ENCODE measurements around the gene LRCOL1.
A peak's percentile ranks its signal among the peaks of the same experiment; 100 is the strongest.

LRCOL1 gene

DNA sequence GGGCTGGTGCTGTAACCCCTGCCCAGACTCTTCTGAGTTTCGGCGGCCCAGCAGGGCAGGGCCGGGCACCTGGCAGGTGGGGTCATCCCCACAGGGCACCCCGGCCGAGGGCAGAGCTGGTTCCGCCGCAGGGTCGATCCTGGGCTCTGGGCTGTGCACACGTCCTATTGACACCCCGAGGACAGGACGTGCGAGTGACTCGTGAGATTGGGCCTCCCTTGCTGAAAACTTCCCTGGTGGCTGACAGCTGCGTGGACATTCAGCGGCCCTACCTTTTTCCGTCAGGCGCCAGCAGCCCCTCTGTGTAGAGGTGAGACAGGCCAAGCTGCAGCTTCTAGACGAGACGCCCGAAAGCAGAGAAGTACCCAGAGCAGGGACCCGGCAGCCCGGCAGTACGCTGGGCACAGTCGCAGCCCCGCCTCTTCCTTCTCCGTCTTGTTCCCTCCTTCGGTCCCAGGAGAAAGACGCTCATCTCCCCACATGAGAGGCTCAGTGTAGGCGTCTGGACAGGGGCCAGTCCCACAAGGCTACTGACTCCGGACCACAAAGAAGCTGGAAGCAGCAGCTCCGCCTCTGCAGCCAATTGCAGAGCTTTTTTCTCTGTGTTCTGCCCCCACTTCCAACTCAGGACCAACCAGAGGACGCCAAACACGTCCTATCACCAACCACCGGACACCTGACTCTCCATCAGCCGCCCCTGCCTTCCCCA, at the start of gene LRCOL1:
LRCOL1 (minus strand) TSS at position 532 of the 709 bp plus-strand sequence. CDS start 4,331 bp downstream, outside the sequence.
- peak in 1 of 2 experiments; percentile 28 for DNase-seq (ENCODE audit: low read depth in 2 of 2)

DNA sequence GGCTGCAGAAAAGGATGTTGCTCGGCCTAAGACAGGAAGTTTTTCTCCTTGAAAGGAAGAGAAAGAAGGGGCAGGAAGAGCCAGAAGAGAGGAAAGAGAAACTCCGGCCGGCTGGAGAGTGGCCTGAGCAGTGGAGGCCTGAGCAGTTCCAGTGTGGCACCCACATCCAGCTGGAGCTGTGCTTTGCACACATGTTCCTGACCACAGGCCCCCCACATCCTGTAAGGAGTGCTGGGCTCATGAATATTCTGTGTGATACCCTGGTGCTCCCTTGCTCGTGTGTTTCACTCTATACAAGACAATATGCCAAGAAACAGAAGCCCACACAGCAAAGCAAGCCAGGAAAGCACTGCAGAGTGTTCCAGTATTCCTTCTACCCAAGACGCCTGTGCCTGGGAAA, 49.7 kb upstream of the LRCOL1 start:
- no peak for DNase-seq (ENCODE audit: low read depth in 2 of 2)

DNA sequence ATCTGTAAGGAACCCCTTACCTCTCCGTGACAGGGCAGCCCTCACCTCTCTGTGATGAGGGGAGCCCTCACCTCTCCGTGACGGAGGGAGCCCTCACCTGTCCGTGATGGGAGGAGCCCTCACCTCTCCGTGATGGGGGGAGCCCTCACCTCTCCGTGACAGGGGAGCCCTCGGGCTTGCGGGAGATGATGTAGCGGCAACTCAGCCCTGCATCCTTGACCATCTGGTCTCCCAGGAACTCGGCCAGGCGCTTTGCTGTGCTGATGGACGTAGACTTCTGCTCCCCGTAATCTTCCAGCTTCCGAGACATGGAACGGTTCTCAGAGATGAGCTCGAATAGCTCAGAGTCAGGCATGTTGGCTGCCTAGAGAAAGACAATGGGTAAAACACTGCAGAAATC, 48.8 kb upstream of the LRCOL1 start:
- DNase-seq (ENCODE audit: low read depth in 2 of 2), result no peak

DNA sequence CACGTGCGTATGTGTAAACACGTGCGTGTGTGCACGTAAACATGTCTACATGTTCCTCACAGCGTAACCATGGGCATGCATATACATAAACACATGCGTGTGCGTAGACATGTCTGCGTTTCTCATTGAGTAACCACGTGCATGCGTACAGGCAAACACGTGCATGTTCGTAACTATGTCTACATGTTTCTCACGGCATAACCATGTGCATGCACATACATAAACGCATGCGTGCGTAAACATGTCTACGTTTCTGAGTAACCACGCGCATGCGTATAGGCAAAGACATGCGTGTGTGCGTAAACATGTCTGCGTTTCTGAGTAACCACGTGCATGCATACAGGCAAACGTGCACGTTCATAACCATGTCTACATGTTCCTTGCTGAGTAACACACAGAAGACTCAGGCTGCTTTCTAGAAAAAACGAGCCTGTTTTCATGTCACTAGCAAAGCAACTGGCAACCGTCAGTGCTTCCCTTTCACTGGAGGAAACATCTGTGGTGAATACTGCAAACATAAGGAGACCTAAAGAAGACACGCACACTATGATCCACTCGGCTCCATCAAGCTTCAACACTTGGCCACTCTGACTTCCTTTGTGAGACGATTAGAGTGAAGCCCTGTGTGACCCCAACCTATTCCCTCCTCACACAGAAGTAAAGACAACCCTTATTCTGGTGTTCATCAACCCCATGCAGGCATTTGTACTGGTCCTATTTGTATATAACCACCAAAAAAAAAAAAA, 47.9 kb upstream of the LRCOL1 start:
- DNase-seq (ENCODE audit: low read depth in 2 of 2), result no peak

DNA sequence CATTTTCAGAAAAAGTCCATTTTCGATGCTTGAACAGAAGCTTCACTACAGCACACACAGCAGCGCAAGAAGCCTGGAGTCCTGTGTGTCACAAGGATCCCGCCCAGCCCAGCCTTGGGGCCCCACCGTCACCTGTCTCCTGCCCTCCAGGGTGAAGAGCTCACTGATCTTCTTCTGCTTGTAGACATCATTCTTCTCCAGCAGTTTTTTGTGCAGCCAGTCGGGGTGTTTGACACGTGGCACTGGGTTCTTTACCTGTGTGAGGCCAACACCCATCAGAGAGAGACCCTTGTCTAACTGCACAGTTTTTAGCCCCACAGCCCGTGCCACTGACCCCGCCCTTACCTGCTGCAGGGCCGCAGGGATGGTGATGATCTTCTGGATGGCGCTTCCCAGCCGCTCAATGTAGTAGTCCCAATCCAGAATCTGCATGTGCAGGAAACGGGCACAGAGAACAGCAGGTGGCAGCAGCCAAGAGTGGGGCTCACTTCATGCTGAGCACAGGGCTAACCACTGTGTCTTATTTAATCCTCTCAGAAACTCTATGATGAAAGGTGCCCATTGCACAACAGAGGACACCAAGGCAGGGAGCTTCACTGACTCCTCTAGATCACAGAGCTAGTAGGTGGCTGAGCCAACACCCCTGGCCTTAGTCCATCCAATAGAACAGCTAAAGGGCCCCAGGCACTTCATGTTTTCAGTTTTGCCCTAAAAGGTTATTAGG, 46.8 kb upstream of the LRCOL1 start:
- DNase-seq (ENCODE audit: low read depth in 2 of 2), result no peak

DNA sequence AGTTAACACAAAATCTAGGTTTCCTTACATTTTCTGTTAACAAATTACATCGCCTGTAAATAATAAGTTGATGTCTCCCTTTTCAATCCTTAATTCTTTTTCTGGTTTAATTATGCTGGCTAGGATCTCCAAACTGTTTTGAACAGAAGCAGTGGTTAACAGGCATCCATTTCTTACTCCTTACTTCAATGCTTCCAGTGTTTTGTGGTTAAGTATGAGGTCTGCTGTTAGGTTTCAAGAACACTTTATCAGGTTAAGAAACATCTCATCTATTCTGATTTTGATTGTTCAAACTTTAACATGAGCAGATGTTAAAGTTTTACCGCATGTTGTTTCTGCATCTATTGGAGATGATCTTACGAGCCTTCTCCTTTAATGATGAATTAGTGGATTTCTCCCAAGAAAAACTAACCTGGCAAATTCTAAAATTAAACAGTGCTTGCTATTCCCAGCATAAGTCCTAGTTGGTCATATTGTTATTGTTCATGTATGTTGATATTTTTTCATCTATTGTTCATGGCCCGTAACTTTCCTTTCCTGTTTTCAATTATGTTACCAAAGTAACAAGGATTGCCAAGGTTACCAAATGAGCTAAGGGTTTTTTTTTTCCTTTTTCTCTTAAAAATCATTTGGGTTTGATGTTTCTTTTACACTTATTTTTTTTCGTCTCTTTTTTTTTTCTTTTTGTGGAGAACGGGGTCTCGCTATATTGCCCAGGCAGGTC, 43.3 kb upstream of the LRCOL1 start:
- DNase-seq (ENCODE audit: low read depth in 2 of 2), result no peak

DNA sequence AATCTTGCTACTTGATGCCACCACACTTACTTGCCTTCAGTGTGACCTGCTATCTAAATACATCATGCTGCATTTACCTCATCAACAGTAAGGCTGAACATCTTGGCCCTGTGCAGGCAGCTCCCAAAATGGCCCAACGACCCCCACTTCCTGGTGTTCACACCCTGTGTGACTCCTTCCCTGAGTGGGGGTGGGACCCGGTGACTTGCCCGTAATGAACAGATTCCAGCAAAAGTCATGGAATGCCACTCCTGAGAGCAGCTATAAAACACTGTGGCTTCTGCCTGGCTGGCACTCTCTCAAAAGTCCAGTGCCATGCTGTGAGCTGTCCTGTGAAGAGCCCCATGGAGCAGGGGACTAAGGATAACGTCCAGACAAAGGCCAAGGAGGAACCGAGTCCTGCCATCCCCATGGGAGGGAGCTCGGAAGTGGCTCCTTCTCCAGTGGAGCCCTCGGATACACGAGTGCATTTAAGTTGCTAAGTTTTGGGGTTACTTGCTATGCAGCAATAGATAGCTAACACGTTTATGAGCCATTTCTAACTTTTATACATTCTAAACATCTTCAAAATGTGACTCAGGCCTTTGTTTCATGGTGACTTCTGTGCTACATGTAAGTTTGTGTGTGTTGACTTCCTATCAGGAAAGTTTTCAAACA, 41.2 kb upstream of the LRCOL1 start:
- no peak for DNase-seq (ENCODE audit: low read depth in 2 of 2)

DNA sequence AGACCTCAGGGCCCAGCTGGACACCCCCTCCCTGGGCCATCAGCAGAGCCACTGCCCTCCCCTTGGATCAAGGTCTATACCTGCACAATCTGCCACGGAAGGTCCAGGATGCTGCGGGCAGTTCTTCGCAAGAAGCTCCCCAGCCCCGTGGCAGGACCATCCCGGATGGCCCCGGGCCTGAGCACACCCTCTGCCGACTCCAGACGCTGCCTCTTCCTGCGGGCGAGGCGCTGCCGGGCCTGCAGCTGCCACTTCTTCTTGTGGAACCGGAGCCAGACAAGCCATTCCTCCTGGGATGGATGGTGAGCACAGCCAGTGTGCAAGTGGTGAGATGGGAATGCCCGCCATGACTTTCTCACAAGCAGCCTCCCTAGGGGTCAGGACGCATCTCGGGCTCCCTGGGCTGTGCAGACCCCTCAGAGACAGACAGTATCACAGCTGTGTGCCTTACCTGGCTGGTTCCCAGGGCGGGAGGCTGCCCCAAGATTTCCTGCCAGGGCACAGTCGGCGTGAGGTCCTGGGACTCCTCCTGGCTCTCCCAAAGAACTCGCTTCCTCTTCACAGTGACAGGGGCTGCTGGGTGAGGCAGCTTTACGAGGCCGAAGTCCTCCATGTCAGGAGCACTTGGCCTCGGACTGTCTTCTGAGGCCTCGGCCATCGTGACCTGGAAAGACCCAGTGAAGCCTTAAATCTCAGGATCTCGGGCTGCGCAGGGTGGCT, 39.0 kb upstream of the LRCOL1 start:
- no peak for DNase-seq (ENCODE audit: low read depth in 2 of 2)

DNA sequence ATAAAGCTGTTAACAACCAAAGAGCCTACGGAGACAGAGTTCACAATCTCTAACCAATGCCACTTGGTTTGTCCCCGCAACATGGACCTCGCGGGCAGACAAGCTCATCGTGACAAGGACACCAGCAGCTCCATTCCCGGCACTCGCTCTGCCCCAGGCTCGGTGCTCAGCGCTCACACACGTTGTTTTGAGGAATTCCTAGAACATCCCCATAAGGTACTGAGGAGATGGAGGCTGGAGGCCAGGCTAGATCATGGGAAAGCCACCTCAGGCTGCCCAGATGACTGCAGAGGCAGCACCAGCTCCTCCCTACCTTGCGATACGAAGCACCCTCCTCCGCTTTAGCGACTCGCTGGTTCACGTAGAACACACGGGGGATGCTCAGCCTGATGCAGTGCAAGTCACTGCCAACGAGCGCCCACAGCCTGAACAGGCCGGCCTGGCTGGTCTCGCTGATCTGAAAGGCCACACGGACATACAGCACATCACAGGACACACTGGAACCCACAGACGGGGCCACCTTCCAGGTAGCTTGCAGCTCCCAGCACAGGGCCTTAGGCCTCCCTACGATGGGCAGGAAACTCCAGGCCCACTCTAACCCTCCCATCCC, 38.3 kb upstream of the LRCOL1 start:
- no peak for DNase-seq (ENCODE audit: low read depth in 2 of 2)

DNA sequence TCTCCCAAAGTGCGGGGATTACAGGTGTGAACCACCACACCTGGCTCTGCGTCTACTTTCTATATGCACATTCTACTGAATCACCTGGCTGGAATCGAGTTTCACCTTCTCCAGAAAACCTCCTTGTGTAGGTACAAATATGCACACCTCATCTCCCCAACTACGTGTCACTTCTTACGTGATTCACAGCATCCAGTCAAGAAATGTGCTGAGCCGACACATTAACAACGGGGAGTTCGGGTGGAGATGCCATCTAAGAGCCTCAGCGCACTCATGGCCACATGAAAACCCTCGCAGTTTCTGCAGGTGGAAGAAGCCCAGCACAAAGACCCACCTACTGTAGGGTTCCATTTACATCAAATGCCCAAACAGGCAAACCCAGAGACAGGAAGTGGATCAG, 37.5 kb upstream of the LRCOL1 start:
- no peak for DNase-seq (ENCODE audit: low read depth in 2 of 2)

DNA sequence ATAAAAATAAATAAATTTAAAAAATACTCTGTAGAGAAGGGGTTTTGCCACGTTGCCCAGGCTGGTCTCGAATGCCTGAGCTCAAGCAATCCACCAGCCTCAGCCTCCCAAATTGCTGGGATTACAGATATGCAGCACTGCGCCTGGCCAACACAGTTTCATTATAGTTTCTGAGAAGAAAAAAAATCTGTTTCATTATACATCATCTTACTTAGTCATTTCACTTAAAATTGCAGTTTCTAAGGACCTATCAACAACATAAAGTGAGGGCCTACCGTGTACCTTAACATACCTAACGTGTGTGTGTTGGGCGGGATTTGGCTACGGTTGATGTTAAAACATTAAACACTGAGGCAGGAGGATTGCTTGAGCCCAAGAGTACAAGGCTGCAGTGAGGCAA, 36.5 kb upstream of the LRCOL1 start:
- no peak for DNase-seq (ENCODE audit: low read depth in 2 of 2)

DNA sequence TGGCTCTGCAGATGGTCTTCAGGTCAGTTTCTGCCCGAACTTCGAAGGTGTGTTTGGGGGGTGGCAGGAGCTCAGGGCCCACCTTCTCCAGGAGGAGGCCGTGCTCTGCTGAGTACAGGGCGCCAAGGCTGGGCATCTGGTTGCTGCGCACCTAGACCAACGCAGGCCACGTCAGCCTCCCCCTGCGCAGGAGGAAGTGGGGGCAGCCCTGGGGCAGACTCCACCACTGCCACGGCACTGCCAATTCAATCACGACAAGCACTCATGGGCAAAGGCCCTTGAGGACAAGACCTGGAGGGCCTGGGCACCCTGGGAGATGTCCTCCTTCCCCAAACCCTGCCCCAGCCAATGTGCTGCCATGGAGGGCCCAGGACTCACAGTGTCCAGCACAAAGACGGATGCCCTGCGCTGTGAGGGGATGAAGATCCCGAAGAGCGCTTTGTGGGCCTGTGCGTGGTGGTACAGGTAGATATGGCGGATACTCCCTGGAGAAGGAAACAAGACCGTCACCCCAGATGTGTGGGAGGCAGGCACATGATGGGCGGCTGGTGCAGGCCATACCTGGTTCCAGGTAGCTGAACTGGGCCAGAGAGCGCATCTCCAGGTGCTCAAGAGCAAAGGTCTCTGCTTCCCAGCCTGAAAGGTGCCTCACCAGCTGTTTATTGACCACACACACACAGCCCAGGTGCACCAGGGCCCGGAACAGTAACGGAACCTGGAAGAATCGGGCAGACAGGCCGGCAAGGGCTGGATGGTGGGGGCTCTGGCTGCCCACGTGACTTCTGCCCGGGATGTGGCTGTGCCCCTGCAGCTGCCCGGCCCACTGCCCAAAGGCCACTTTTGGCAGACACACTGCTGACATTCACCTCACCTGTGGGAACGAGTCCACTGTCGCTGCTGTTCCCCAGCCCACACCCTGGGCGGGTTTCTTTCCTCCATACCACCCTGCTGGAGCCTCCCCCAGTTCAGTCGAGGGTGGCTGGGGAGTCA, 32.8 kb upstream of the LRCOL1 start:
- no peak for DNase-seq (ENCODE audit: low read depth in 2 of 2)

DNA sequence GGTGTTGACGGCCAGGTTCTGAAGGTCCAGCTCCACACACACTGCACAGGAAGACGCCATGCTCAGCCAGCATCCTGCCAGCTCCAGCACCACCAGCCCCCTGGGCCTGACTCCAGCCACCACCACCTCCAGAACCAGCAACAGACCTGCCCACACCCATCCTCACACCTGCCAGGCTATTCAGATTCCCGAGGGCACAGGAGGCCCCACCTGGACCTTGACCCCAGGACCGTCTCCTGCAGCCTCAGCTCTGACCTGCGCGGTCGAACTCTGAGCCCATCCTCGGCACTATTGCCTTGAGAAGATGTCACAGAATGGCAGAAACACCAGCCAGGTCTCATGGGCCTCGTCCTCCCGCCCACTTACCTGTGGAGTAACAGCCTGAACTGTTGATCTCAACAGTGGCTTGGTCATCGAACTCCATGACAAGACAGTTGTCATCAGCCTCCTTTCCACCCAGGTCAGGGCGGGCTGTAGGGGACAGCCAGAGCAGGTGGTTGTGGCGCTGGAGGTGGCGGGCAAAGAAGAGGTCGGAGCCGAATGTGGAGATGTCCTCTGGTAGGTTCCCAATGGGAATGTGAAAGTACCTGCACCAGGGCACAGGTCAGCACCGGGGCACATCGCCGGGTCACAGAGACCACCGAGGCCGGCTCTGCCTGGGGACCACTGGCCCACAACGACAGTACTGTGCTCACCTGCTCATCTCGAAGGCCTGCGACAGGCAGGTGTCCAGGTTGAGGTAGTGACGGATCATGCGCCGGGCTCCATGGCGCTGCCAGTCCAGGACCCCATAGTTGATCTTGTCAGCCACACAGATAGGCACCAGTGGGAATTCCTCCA, 31.6 kb upstream of the LRCOL1 start:
- DNase-seq (ENCODE audit: low read depth in 2 of 2), result no peak

DNA sequence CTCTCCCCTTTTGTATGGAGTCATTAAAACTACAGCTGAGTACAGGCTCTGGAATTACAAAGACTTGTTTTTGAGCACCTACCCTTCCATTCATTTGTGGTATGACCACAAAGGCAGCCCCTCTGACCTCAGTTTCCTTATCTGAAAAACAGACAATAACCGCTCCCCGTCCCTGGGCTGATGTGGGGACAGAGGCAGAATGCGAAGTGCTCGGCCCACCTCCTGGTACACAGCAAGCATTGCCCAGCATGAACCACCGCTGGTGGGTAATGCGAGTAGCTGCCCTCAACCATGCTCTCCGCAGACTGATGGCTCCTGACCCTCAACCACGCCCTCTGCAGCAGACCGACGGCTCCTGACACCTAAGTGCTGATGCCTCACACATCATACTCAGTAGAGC, 30.6 kb upstream of the LRCOL1 start:
- DNase-seq (ENCODE audit: low read depth in 2 of 2), result no peak

DNA sequence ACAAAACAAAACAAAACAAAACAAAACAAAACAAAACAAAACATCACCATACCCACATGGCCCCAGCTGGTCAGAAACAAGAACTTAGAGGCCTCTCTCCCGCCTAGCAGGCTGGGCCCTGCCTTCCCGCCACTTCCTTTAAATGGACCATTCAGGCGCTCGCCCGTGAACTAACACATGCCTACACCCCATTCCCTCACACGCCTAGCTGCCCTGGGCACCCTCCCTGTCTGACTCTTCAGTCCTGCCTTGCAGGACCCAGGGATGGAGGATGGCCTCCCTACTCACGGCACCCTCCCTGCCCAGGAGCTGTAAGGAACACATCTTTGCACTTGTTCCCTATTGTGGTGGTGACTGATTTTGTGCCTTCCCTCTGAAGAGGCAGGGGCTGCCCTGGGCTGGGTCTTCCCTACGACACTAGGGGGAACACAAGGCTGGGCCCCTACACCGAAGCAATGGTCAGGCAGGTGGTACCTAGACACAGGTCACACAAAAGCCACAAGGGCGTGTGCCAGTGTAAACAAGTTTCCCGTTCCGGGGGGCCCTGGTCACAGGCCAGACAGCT, 29.7 kb upstream of the LRCOL1 start:
- DNase-seq (ENCODE audit: low read depth in 2 of 2), result no peak

DNA sequence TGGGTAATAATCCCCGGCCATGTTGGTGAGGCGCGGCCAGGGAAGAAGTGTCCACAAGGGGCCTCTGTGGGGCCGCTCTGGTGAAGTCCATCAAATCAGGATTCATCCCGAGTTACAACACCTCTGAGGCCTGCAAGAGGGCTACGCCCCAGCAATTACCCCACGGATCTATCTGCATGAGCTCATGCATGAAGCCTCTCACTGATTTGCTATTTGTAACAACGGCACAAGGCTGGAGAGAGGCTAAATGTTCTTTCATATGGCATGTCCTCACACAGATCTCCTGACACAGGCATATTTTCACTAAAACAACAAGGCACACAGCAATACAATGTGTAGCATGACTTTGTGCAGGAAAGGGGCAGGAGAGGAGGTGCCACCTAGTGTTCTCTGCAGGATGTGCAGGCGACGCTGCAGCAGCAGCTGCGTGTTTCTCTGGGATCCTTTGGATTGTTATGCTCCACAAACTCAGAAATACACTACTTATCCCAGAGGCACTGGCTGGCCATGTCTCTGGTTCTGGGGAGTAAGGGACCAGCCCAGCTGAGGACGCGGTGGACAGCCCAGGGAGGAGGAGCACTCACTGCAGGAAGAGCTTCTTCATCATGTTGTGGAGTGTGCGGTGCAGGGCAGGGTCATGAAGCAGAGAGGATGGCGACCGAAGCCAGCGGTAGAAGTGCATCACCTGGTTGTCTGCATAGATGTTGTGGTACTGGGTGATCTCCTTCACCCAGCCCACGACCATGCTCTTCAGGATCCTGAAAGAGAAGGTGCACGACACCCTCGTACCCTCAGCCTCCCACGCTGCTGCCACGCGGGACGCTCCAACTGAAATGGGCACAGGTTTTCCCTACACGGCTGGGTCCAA, 28.4 kb upstream of the LRCOL1 start:
- DNase-seq (ENCODE audit: low read depth in 2 of 2), result no peak

DNA sequence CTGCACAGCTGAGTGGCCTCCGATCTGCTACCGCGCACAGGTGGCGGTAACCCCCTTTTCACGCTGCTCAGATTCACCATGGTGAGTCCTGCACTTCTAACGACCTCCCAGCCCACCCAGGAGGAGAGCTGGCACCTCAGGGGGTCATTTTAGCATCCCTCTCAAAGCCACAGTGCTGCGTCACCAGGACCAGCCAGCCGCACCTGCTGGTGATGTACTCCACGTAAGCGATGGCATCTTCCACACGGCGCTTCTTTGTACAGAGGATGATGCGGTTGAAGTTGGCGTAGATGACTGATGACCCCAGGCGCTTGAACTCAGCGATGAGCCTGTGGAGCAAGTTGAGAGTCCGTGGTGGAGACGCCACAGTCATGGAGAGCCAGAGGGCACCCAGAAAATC, 27.4 kb upstream of the LRCOL1 start:
- no peak for DNase-seq (ENCODE audit: low read depth in 2 of 2)

Data from fibroblast of skin of left biceps (primary cell).